Central memory CD8-positive, alpha-beta T cell (primary cell): ENCODE data around the gene CNEP1R1.
"Not testable (repeated sequence)": the region's sequence is repeated elsewhere in the genome, so short reads cannot be mapped to it uniquely, and the experiment has no call there.

Experiments
- ATAC-seq: fragments of 150-1000 bp; cut with Tn5 transposase; replicated peaks from 2 replicates; pipeline ENCODE4 v1.10.0; 2022; ENCODE audit warnings: mild to moderate bottlenecking, moderate FRiP score, moderate number of reproducible peaks; ENCODE audit not compliant: poor library complexity, severe bottlenecking; ENCODE audit errors: extremely low read depth
- DNase-seq, 2 donors: peaks; one replicate each; pipeline ENCODE4 v3.0.0; 2021; ENCODE audit warnings: low spot score in 2 of 2
- H3K27ac Mint-ChIP-seq: one replicate; pipeline ENCODE4 v1.8.0; 2022; ENCODE audit warnings: low read depth, mild to moderate bottlenecking, moderate library complexity, mixed read lengths
- H3K27me3 Mint-ChIP-seq: one replicate; pipeline ENCODE4 v1.8.0; 2022; ENCODE audit warnings: mixed read lengths
- H3K36me3 Mint-ChIP-seq: one replicate; pipeline ENCODE4 v1.8.0; 2022; ENCODE audit warnings: mild to moderate bottlenecking, moderate library complexity, mixed read lengths; ENCODE audit not compliant: insufficient read depth
- H3K4me1 Mint-ChIP-seq: one replicate; pipeline ENCODE4 v1.8.0; 2022; ENCODE audit warnings: mixed read lengths
- H3K4me3 Mint-ChIP-seq: one replicate; pipeline ENCODE4 v1.8.0; 2022; ENCODE audit warnings: mild to moderate bottlenecking, moderate library complexity, mixed read lengths
- H3K9me3 Mint-ChIP-seq: one replicate; pipeline ENCODE4 v1.8.0; 2022; ENCODE audit warnings: mixed read lengths

CNEP1R1 gene

GRCh38 chr16:50001144-50001543 lies 23.9 kb upstream of the CNEP1R1 start:
- ATAC-seq (no peak), DNase-seq (no peak)
- Mint-ChIP-seq H3K27me3 (peaks cover 54% of the 10 kb centered on the region), H3K4me3 (no peak overlapping the region), H3K4me1 (no peaks in the 10 kb centered on the region), H3K27ac (no peak overlapping the region), H3K9me3 (no peaks in the 10 kb centered on the region), H3K36me3 (no peaks in the 10 kb centered on the region)

- H3K27me3 Mint-ChIP-seq: peaks cover 57% of the 10 kb centered on the region
- H3K4me3 Mint-ChIP-seq: no peak overlapping the region
- no peaks in the 10 kb centered on the region for H3K4me1 Mint-ChIP-seq
- ATAC-seq (no peak), DNase-seq (no peak)
- no peaks in the 10 kb centered on the region for H3K9me3 Mint-ChIP-seq
- H3K27ac Mint-ChIP-seq: no peak overlapping the region
- H3K36me3 Mint-ChIP-seq: no peaks in the 10 kb centered on the region
Observed at GRCh38 chr16:50002190-50002589, 22.8 kb upstream of the CNEP1R1 start.

- Mint-ChIP-seq H3K4me3 (no peak overlapping the region), H3K27ac (no peak overlapping the region), H3K9me3 (no peaks in the 10 kb centered on the region), H3K36me3 (no peaks in the 10 kb centered on the region), H3K27me3 (peaks cover 49% of the 10 kb centered on the region), H3K4me1 (no peaks in the 10 kb centered on the region)
- ATAC-seq (no peak), DNase-seq (no peak)
Observed at GRCh38 chr16:50004239-50004638, 20.8 kb upstream of the CNEP1R1 start.

GRCh38 chr16:50006964-50007363 lies 18.1 kb upstream of the CNEP1R1 start:
- no peaks in the 10 kb centered on the region for H3K9me3 Mint-ChIP-seq
- no peak overlapping the region for H3K27ac Mint-ChIP-seq
- ATAC-seq (no peak), DNase-seq (no peak)
- no peaks in the 10 kb centered on the region for H3K4me1 Mint-ChIP-seq
- no peaks in the 10 kb centered on the region for H3K36me3 Mint-ChIP-seq
- peaks cover 44% of the 10 kb centered on the region for H3K27me3 Mint-ChIP-seq
- no peak overlapping the region for H3K4me3 Mint-ChIP-seq

GRCh38 chr16:50007744-50008143 lies 17.3 kb upstream of the CNEP1R1 start:
- Mint-ChIP-seq H3K9me3 (no peaks in the 10 kb centered on the region), H3K27me3 (peaks cover 37% of the 10 kb centered on the region), H3K36me3 (no peaks in the 10 kb centered on the region), H3K4me1 (no peaks in the 10 kb centered on the region), H3K4me3 (no peak overlapping the region), H3K27ac (no peak overlapping the region)
- ATAC-seq: no peak
- DNase-seq: no peak

GRCh38 chr16:50010212-50010611 lies 14.8 kb upstream of the CNEP1R1 start:
- H3K9me3 Mint-ChIP-seq: no peaks in the 10 kb centered on the region
- peaks cover 13% of the 10 kb centered on the region for H3K27me3 Mint-ChIP-seq
- H3K4me1 Mint-ChIP-seq: no peaks in the 10 kb centered on the region
- no peaks in the 10 kb centered on the region for H3K36me3 Mint-ChIP-seq
- no peak overlapping the region for H3K27ac Mint-ChIP-seq
- no peak for ATAC-seq
- no peak overlapping the region for H3K4me3 Mint-ChIP-seq
- DNase-seq: no peak

- no peak for DNase-seq
- Mint-ChIP-seq H3K9me3 (no peaks in the 10 kb centered on the region), H3K36me3 (no peaks in the 10 kb centered on the region), H3K27ac (no peak overlapping the region), H3K27me3 (no peaks in the 10 kb centered on the region), H3K4me1 (no peaks in the 10 kb centered on the region), H3K4me3 (no peak overlapping the region)
- no peak for ATAC-seq
Observed at GRCh38 chr16:50011707-50012106, 13.3 kb upstream of the CNEP1R1 start.

- no peak for DNase-seq
- no peaks in the 10 kb centered on the region for H3K36me3 Mint-ChIP-seq
- ATAC-seq: no peak
- no peaks in the 10 kb centered on the region for H3K27me3 Mint-ChIP-seq
- H3K4me3 Mint-ChIP-seq: no peak overlapping the region
- H3K27ac Mint-ChIP-seq: no peak overlapping the region
- no peaks in the 10 kb centered on the region for H3K4me1 Mint-ChIP-seq
- no peaks in the 10 kb centered on the region for H3K9me3 Mint-ChIP-seq
Observed at GRCh38 chr16:50012182-50012581, 12.8 kb upstream of the CNEP1R1 start.

GRCh38 chr16:50014211-50014610 lies 10.8 kb upstream of the CNEP1R1 start:
- not testable (repeated sequence) for DNase-seq

GRCh38 chr16:50015631-50016030 lies 9.4 kb upstream of the CNEP1R1 start:
- Mint-ChIP-seq H3K27ac (no peak overlapping the region), H3K27me3 (no peaks in the 10 kb centered on the region), H3K4me1 (no peaks in the 10 kb centered on the region), H3K9me3 (no peaks in the 10 kb centered on the region), H3K4me3 (no peak overlapping the region), H3K36me3 (no peaks in the 10 kb centered on the region)
- ATAC-seq (no peak), DNase-seq (no peak)

More at GRCh38 chr16:50014211-50014610, 10.8 kb upstream of the CNEP1R1 start:
- H3K27ac Mint-ChIP-seq, H3K9me3 Mint-ChIP-seq, H3K36me3 Mint-ChIP-seq, H3K27me3 Mint-ChIP-seq, ATAC-seq, H3K4me1 Mint-ChIP-seq, H3K4me3 Mint-ChIP-seq: not testable (repeated sequence)

GRCh38 chr16:50017553-50017952 lies 7.5 kb upstream of the CNEP1R1 start:
- H3K27ac Mint-ChIP-seq: no peak overlapping the region
- H3K27me3 Mint-ChIP-seq: no peaks in the 10 kb centered on the region
- no peaks in the 10 kb centered on the region for H3K9me3 Mint-ChIP-seq
- ATAC-seq (no peak), DNase-seq (no peak)
- no peaks in the 10 kb centered on the region for H3K36me3 Mint-ChIP-seq
- H3K4me3 Mint-ChIP-seq: no peak overlapping the region
- no peaks in the 10 kb centered on the region for H3K4me1 Mint-ChIP-seq

- Mint-ChIP-seq H3K36me3 (peaks cover 9% of the 10 kb centered on the region), H3K4me3 (no peak overlapping the region), H3K27me3 (no peaks in the 10 kb centered on the region), H3K4me1 (peaks cover 15% of the 10 kb centered on the region), H3K9me3 (no peaks in the 10 kb centered on the region), H3K27ac (no peak overlapping the region)
- DNase-seq (no peak), ATAC-seq (no peak)
Observed at GRCh38 chr16:50021544-50021943, 3.5 kb upstream of the CNEP1R1 start.

GRCh38 chr16:50023641-50024040 lies 1.4 kb upstream of the CNEP1R1 start:
- H3K27me3 Mint-ChIP-seq: no peaks in the 10 kb centered on the region
- DNase-seq (no peak), ATAC-seq (no peak)
- H3K4me1 Mint-ChIP-seq: peaks cover 15% of the 10 kb centered on the region
- H3K36me3 Mint-ChIP-seq: peaks cover 9% of the 10 kb centered on the region
- no peak overlapping the region for H3K27ac Mint-ChIP-seq
- H3K4me3 Mint-ChIP-seq: no peak overlapping the region
- H3K9me3 Mint-ChIP-seq: no peaks in the 10 kb centered on the region

GRCh38 chr16:50024207-50024606 lies 818 bp upstream of the CNEP1R1 start:
- Mint-ChIP-seq H3K27ac (peak overlapping the region; percentile 80), H3K9me3 (no peaks in the 10 kb centered on the region), H3K4me3 (peak overlapping the region; percentile 94), H3K27me3 (no peaks in the 10 kb centered on the region), H3K36me3 (peaks cover 10% of the 10 kb centered on the region), H3K4me1 (peaks cover 15% of the 10 kb centered on the region)
- ATAC-seq: no peak
- DNase-seq: no peak
